Trophoblast cell (in vitro differentiated cells and primary cell): ENCODE data around the gene COLGALT1.

Source experiments
- DNase-seq, 2 donors: peaks; one replicate each; pipeline ENCODE4 v3.0.0-alpha.2; 2016
- H2AFZ ChIP-seq: 2 replicates; pipeline ENCODE4 v1.6.1; 2013; ENCODE audit warnings: low read length, moderate library complexity, mild to moderate bottlenecking; ENCODE audit not compliant: insufficient read depth, poor library complexity
- H2AK5ac ChIP-seq: 2 replicates; pipeline ENCODE4 v1.6.1; 2013; ENCODE audit warnings: mild to moderate bottlenecking, low read length
- H2BK120ac ChIP-seq: 2 replicates; pipeline ENCODE4 v1.6.1; 2013; ENCODE audit warnings: low read length, mild to moderate bottlenecking, moderate library complexity; ENCODE audit not compliant: insufficient read depth, poor library complexity
- H2BK12ac ChIP-seq: 2 replicates; pipeline ENCODE4 v1.6.1; 2013; ENCODE audit warnings: mild to moderate bottlenecking, low read length, moderate library complexity
- H2BK5ac ChIP-seq: 2 replicates; pipeline ENCODE4 v1.6.1; 2013; ENCODE audit warnings: low read length, low read depth, moderate library complexity, mild to moderate bottlenecking; ENCODE audit not compliant: poor library complexity
- H3K14ac ChIP-seq: 2 replicates; pipeline ENCODE4 v1.6.1; 2013; ENCODE audit warnings: mild to moderate bottlenecking, low read length
- H3K18ac ChIP-seq: 2 replicates; pipeline ENCODE4 v1.6.1; 2013; ENCODE audit warnings: mild to moderate bottlenecking, low read length
- H3K23ac ChIP-seq: 2 replicates; pipeline ENCODE4 v1.6.1; 2013; ENCODE audit warnings: low read length
- H3K27ac ChIP-seq: 2 replicates; pipeline ENCODE4 v1.5.1; 2013; ENCODE audit warnings: low read depth, mild to moderate bottlenecking, inconsistent platforms, low read length, moderate library complexity
- H3K27me3 ChIP-seq: 2 replicates; pipeline ENCODE4 v1.6.1; 2013; ENCODE audit warnings: inconsistent platforms, mild to moderate bottlenecking, low read length, moderate library complexity; ENCODE audit not compliant: insufficient read depth
- H3K36me3 ChIP-seq, 2 experiments: 1 replicate in 1 of 2; 2 replicates in 1 of 2; pipeline ENCODE4 v1.6.1; 2013; ENCODE audit warnings: low read length in 2 of 2, mild to moderate bottlenecking in 2 of 2, moderate library complexity in 1 of 2; ENCODE audit not compliant: insufficient read depth in 2 of 2, control insufficient read depth in 1 of 2
- H3K4ac ChIP-seq: 2 replicates; pipeline ENCODE4 v1.6.1; 2013; ENCODE audit warnings: low read depth, mild to moderate bottlenecking, low read length, moderate library complexity
- H3K4me1 ChIP-seq, 2 experiments: 1 replicate in 1 of 2; 2 replicates in 1 of 2; pipeline ENCODE4 v1.6.1; 2013; ENCODE audit warnings: low read length in 2 of 2, mild to moderate bottlenecking in 2 of 2, moderate library complexity in 1 of 2; ENCODE audit not compliant: insufficient read depth in 2 of 2, control insufficient read depth in 1 of 2
- H3K4me2 ChIP-seq: 2 replicates; pipeline ENCODE4 v1.6.1; 2013; ENCODE audit warnings: inconsistent platforms, mild to moderate bottlenecking, low read length, moderate library complexity
- H3K4me3 ChIP-seq: 2 replicates; pipeline ENCODE4 v1.5.1; 2013; ENCODE audit warnings: mild to moderate bottlenecking, low read depth, low read length, inconsistent platforms
- H3K79me1 ChIP-seq: one replicate; pipeline ENCODE4 v1.6.1; 2013; ENCODE audit warnings: low read length
- H3K79me2 ChIP-seq: 2 replicates; pipeline ENCODE4 v1.6.1; 2013; ENCODE audit warnings: low read length, mild to moderate bottlenecking; ENCODE audit not compliant: control insufficient read depth, insufficient read depth, poor library complexity
- H3K9ac ChIP-seq: 2 replicates; pipeline ENCODE4 v1.6.1; 2013; ENCODE audit warnings: mild to moderate bottlenecking, low read length
- H3K9me3 ChIP-seq: 2 replicates; pipeline ENCODE4 v1.6.1; 2013; ENCODE audit warnings: low read depth, mild to moderate bottlenecking, control low read depth, inconsistent platforms, low read length; ENCODE audit not compliant: insufficient read depth
- H4K12ac ChIP-seq: 2 replicates; pipeline ENCODE4 v1.6.1; 2013; ENCODE audit warnings: low read depth, mild to moderate bottlenecking, low read length, moderate library complexity
- H4K8ac ChIP-seq: 2 replicates; pipeline ENCODE4 v1.6.1; 2013; ENCODE audit warnings: low read depth, mild to moderate bottlenecking, low read length, moderate library complexity
- H4K91ac ChIP-seq: one replicate; pipeline ENCODE4 v1.6.1; 2013; ENCODE audit warnings: low read depth, mild to moderate bottlenecking, low read length, moderate library complexity
- WGBS: extraction: QIAGEN DNeasy Blood & Tissue Kit; methylation state at CpG from one replicate; pipeline ENCODE4 v1.1.7; 2013; ENCODE audit warnings: missing lambda C conversion rate; ENCODE audit not compliant: insufficient read length, insufficient coverage; ENCODE audit errors: extremely low coverage; 5-methylcytosine and 5-hydroxymethylcytosine counted together

The COLGALT1 gene

DNA sequence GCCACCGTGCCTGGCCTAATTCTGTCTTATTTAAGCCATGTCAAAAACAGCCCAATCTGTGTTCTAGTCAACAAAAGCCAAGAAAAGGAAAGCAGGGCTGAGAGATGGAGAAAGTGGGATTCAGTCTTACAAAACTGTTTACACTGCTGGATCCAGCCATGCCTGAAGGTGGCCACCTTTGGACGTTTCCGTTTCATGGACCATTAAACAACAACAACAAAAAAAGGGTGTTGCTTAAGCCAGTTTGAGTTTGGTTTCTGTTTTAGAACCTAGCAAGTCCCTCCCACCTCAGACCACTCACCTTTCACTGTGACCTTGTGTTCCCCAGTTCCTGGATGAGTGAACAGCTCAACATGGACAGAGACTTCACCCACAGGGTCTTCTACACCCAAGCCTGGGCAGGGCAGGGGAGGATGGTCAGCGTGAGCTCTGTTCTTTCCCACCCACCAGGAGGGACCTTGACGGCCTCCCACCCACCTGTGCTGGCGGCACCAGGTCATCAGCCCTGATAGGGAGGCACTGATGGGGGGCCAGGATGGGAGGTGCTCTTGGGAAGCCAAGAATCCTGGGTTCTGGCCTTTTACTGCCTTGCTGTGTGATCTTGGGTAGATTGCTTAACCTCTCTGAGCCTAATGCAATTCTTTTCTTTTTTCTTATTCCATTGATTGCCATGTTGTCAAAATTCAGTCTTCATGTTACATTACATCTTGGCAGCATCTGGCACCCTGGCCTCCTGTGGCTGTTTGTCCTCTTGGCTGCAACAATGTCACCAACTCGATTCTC, 56.2 kb downstream of the COLGALT1 start:
- Histone ChIP-seq H3K9ac (no peak overlapping the region), H3K36me3 (no peaks in the 10 kb centered on the region), H3K18ac (no peak overlapping the region), H3K4ac (no peak overlapping the region), H2BK120ac (no peak overlapping the region), H3K4me1 (no peaks in the 10 kb centered on the region), H3K4me3 (no peak overlapping the region), H3K23ac (no peak overlapping the region), H3K4me2 (no peak overlapping the region), H3K27ac (no peak overlapping the region), H3K79me2 (no peaks in the 10 kb centered on the region), H3K79me1 (no peaks in the 10 kb centered on the region), H3K27me3 (no peaks in the 10 kb centered on the region), H3K9me3 (no peaks in the 10 kb centered on the region), H2AK5ac (no peak overlapping the region), H2BK12ac (no peak overlapping the region), H3K14ac (no peak overlapping the region), H2AFZ (no peak overlapping the region), H4K8ac (no peak overlapping the region), H4K12ac (no peak overlapping the region), H2BK5ac (no peak overlapping the region), H4K91ac (no peak overlapping the region)
- no peak for DNase-seq
- WGBS = no CpG with 5 or more reads among the region's 7 CpGs

DNA sequence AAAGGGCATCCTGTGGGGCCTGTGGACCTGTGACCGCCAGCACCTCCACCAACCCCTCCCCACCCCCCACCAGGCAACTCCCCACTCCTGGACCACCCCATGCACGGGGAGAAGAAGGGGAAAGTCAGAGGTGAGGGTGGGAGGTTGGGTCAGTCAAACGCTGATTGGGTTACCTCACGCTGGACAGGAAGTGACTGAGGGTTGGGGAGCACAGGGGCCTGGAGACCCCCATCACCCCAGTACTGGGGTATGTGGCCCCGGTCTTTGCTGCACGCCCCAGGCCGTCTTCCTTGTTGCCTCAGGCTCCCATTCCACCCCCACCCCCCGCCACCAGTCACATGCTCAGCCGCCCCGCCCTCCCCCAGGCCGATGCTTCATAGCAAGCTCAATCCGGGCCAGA, 59.0 kb downstream of the COLGALT1 start:
- Histone ChIP-seq H2BK5ac (no peak overlapping the region), H4K12ac (no peak overlapping the region), H3K9ac (no peak overlapping the region), H3K79me2 (no peaks in the 10 kb centered on the region), H3K27me3 (no peaks in the 10 kb centered on the region), H3K4ac (no peak overlapping the region), H2AFZ (no peak overlapping the region), H3K14ac (no peak overlapping the region), H2AK5ac (no peak overlapping the region), H3K23ac (no peak overlapping the region), H3K4me3 (no peak overlapping the region), H2BK120ac (no peak overlapping the region), H3K36me3 (no peaks in the 10 kb centered on the region), H3K18ac (no peak overlapping the region), H2BK12ac (no peak overlapping the region), H3K4me1 (no peaks in the 10 kb centered on the region), H3K9me3 (no peaks in the 10 kb centered on the region), H3K27ac (no peak overlapping the region), H4K91ac (no peak overlapping the region), H3K4me2 (no peak overlapping the region), H4K8ac (no peak overlapping the region), H3K79me1 (no peaks in the 10 kb centered on the region)
- DNase-seq = no peak
- whole genome bisulfite sequencing = no CpG with 5 or more reads among the region's 12 CpGs

- H3K4me1 ChIP-seq = no peaks in the 10 kb centered on the region
- H3K4me2 ChIP-seq = no peak overlapping the region
- peak in 1 of 2 donors; percentile 16 for DNase-seq
- no peak overlapping the region for H4K91ac ChIP-seq
- no peaks in the 10 kb centered on the region for H3K27me3 ChIP-seq
- H4K8ac ChIP-seq = no peak overlapping the region
- no peak overlapping the region for H3K18ac ChIP-seq
- WGBS = no CpG with 5 or more reads among the region's 27 CpGs
- H3K4me3 ChIP-seq = no peak overlapping the region
- no peak overlapping the region for H2BK5ac ChIP-seq
- H3K79me2 ChIP-seq = no peaks in the 10 kb centered on the region
- H2BK12ac ChIP-seq = no peak overlapping the region
- no peaks in the 10 kb centered on the region for H3K79me1 ChIP-seq
- no peak overlapping the region for H3K9ac ChIP-seq
- no peak overlapping the region for H3K23ac ChIP-seq
- no peaks in the 10 kb centered on the region for H3K36me3 ChIP-seq
- H4K12ac ChIP-seq = no peak overlapping the region
- H2AFZ ChIP-seq = no peak overlapping the region
- no peak overlapping the region for H3K27ac ChIP-seq
- H3K14ac ChIP-seq = no peak overlapping the region
- peaks cover under 1% of the 10 kb centered on the region for H3K9me3 ChIP-seq
- H3K4ac ChIP-seq = no peak overlapping the region
- H2BK120ac ChIP-seq = no peak overlapping the region
- no peak overlapping the region for H2AK5ac ChIP-seq
Measured at GRCh38 chr19:17615889-17616685, 60.6 kb downstream of the COLGALT1 start.

DNA sequence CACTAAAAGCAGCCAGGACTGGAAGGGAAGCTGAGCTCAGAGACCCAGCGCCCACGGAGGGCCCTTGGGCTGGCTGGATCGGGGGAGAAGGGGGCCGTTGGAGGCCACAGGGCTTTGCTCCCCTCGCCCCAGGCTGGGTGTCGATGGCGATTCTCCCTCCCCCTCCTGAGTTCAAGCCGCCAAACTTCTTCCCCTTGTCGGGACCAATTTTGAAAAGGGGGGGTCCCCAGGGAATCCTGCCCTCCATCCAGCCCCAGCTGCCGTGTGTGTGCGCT, 61.2 kb downstream of the COLGALT1 start:
- no peak overlapping the region for H4K8ac ChIP-seq
- no peak overlapping the region for H3K23ac ChIP-seq
- no peaks in the 10 kb centered on the region for H3K27me3 ChIP-seq
- H3K27ac ChIP-seq = no peak overlapping the region
- H3K79me1 ChIP-seq = no peaks in the 10 kb centered on the region
- no peak for DNase-seq
- H2AK5ac ChIP-seq = no peak overlapping the region
- no peak overlapping the region for H2BK5ac ChIP-seq
- H3K79me2 ChIP-seq = no peaks in the 10 kb centered on the region
- no peak overlapping the region for H2BK12ac ChIP-seq
- H3K14ac ChIP-seq = no peak overlapping the region
- H4K12ac ChIP-seq = no peak overlapping the region
- H4K91ac ChIP-seq = no peak overlapping the region
- no peak overlapping the region for H2BK120ac ChIP-seq
- peaks cover 4% of the 10 kb centered on the region for H3K9me3 ChIP-seq
- H3K4me2 ChIP-seq = no peak overlapping the region
- H2AFZ ChIP-seq = no peak overlapping the region
- no peak overlapping the region for H3K18ac ChIP-seq
- no peak overlapping the region for H3K4me3 ChIP-seq
- no peaks in the 10 kb centered on the region for H3K36me3 ChIP-seq
- no peaks in the 10 kb centered on the region for H3K4me1 ChIP-seq
- WGBS = no CpG with 5 or more reads among the region's 11 CpGs
- H3K9ac ChIP-seq = no peak overlapping the region
- no peak overlapping the region for H3K4ac ChIP-seq
